ENCODE data around the gene COL6A3. TPM values are rescaled to one million over a fixed set of nuclear protein-coding genes. Genes with fewer than 3 reads are reported as not detected.

COL6A3 gene
- total RNA-seq, 4 donors from 2014 or later = 68.1 to 261 (median 75.6) TPM

GRCh38 chr2:237353215-237353614 lies 60.7 kb downstream of the COL6A3 start:
- 53 to 76% methylated on average over 2 to 5 of the region's 5 CpGs for WGBS, 2 donors (ENCODE audit: low coverage in 1 of 2)
- H3K27ac ChIP-seq = peak overlapping the region in 3 of 4 donors; percentile 46 to 56 (median 52)
- intact Hi-C loops (cut with DNase I; ENCODE audit: low total_unique reads) = no loop called here

GRCh38 chr2:237352279-237352845 lies 61.6 kb downstream of the COL6A3 start:
- H3K36me3 ChIP-seq = peaks cover 0 to 2% (median 0%) of the 10 kb centered on the region in 4 donors
- in situ Hi-C loops (cut with MboI; ENCODE audit: low pct_ligation_motif_present in 1 of 4, low pct_unique_long_range_greater_than_20kb in 1 of 4, low sequenced_read_pairs in 3 of 4) = no loop called here
- no peak overlapping the region for H3K4me3 ChIP-seq

More at GRCh38 chr2:237353215-237353614, 60.7 kb downstream of the COL6A3 start:
- no peak overlapping the region for H3K4me3 ChIP-seq
- in situ Hi-C loops (cut with MboI; ENCODE audit: low pct_ligation_motif_present in 1 of 4, low pct_unique_long_range_greater_than_20kb in 1 of 4, low sequenced_read_pairs in 3 of 4) = no loop called here
- no peak for DNase-seq
- H3K4me1 ChIP-seq = no peaks in the 10 kb centered on the region
- no peaks in the 10 kb centered on the region for H3K9me3 ChIP-seq
- TF ChIP-seq CTCF (IDR thresholded peaks at IDR 0.05) (no peak), EP300 (IDR thresholded peaks at IDR 0.05; ENCODE audit: low read depth) (no peak), POLR2AphosphoS5 (IDR thresholded peaks at IDR 0.05) (peak in 1 of 3 donors; percentile 27), POLR2A (IDR thresholded peaks at IDR 0.05) (no peak)
- H3K36me3 ChIP-seq = peaks cover 0 to 7% (median 0%) of the 10 kb centered on the region in 4 donors
- no peaks in the 10 kb centered on the region for H3K27me3 ChIP-seq

GRCh38 chr2:237351796-237352195 lies 62.2 kb downstream of the COL6A3 start:
- Histone ChIP-seq H3K4me1 (no peaks in the 10 kb centered on the region), H3K4me3 (no peak overlapping the region), H3K27me3 (no peaks in the 10 kb centered on the region), H3K27ac (peak overlapping the region; percentile 6 to 56 (median 49)), H3K9me3 (no peaks in the 10 kb centered on the region), H3K36me3 (peaks cover 0 to 2% (median 0%) of the 10 kb centered on the region in 4 donors)
- in situ Hi-C loops (cut with MboI; ENCODE audit: low pct_ligation_motif_present in 1 of 4, low pct_unique_long_range_greater_than_20kb in 1 of 4, low sequenced_read_pairs in 3 of 4) (no loop called here), intact Hi-C loops (cut with DNase I; ENCODE audit: low total_unique reads) (no loop called here)
- DNase-seq = no peak
- TF ChIP-seq POLR2AphosphoS5 (IDR thresholded peaks at IDR 0.05) (no peak), POLR2A (IDR thresholded peaks at IDR 0.05) (no peak), EP300 (IDR thresholded peaks at IDR 0.05; ENCODE audit: low read depth) (no peak), CTCF (IDR thresholded peaks at IDR 0.05) (no peak)
- 78 to 90% methylated on average over 2 to 4 of the region's 4 CpGs for WGBS, 2 donors (ENCODE audit: low coverage in 1 of 2)

More at GRCh38 chr2:237352279-237352845, 61.6 kb downstream of the COL6A3 start:
- H3K9me3 ChIP-seq = no peaks in the 10 kb centered on the region
- intact Hi-C loops (cut with DNase I; ENCODE audit: low total_unique reads) = no loop called here
- no peaks in the 10 kb centered on the region for H3K27me3 ChIP-seq
- TF ChIP-seq POLR2A (IDR thresholded peaks at IDR 0.05) = no peak
- no peak for TF ChIP-seq CTCF (IDR thresholded peaks at IDR 0.05)
- no peak for TF ChIP-seq EP300 (IDR thresholded peaks at IDR 0.05; ENCODE audit: low read depth)
- TF ChIP-seq POLR2AphosphoS5 (IDR thresholded peaks at IDR 0.05) = no peak
- peak overlapping the region; percentile 6 to 56 (median 49) for H3K27ac ChIP-seq
- no peaks in the 10 kb centered on the region for H3K4me1 ChIP-seq
- DNase-seq = no peak
- 17 to 54% methylated on average over 1 to 6 of the region's 6 CpGs for WGBS, 2 donors (ENCODE audit: low coverage in 1 of 2)

GRCh38 chr2:237351046-237351445 lies 62.9 kb downstream of the COL6A3 start:
- in situ Hi-C loops (cut with MboI; ENCODE audit: low pct_ligation_motif_present in 1 of 4, low pct_unique_long_range_greater_than_20kb in 1 of 4, low sequenced_read_pairs in 3 of 4) = no loop called here

More at GRCh38 chr2:237351046-237351445, 62.9 kb downstream of the COL6A3 start:
- intact Hi-C loops (cut with DNase I; ENCODE audit: low total_unique reads) = no loop called here
- 18 to 63% methylated on average over 4 to 8 of the region's 8 CpGs for WGBS, 2 donors (ENCODE audit: low coverage in 1 of 2)
- no peaks in the 10 kb centered on the region for H3K4me1 ChIP-seq
- TF ChIP-seq POLR2A (IDR thresholded peaks at IDR 0.05) (no peak), POLR2AphosphoS5 (IDR thresholded peaks at IDR 0.05) (no peak), EP300 (IDR thresholded peaks at IDR 0.05; ENCODE audit: low read depth) (no peak), CTCF (IDR thresholded peaks at IDR 0.05) (no peak)
- no peaks in the 10 kb centered on the region for H3K36me3 ChIP-seq
- no peaks in the 10 kb centered on the region for H3K27me3 ChIP-seq
- DNase-seq = no peak
- H3K27ac ChIP-seq = peak overlapping the region in 2 of 4 donors; percentile 9 to 36
- H3K9me3 ChIP-seq = no peaks in the 10 kb centered on the region
- H3K4me3 ChIP-seq = no peak overlapping the region
